Thyroid gland (tissue), 4 donors: ENCODE measurements around the gene ATF1.

Experiments
- POLR2A ChIP-seq, 2 donors: fragments of 450-650 bp; IDR thresholded peaks; one replicate each; pipeline ENCODE4 v1.6.1; 2017; ENCODE audit warnings: antibody characterized with exemption in 2 of 2, mild to moderate bottlenecking in 2 of 2, moderate library complexity in 1 of 2
- TF ChIP-seq, protein P1 (sequence below), 6 experiments: fragments of 200-600 bp in 3 of 6; fragments of 450-650 bp in 3 of 6; sonication (generic) in 3 of 6; IDR thresholded peaks; one replicate each; pipeline ENCODE4 v1.5.1; 2016 to 2019; ENCODE audit warnings: antibody characterized with exemption in 6 of 6, mild to moderate bottlenecking in 2 of 6, inconsistent platforms in 1 of 6, moderate library complexity in 1 of 6

DNA sequence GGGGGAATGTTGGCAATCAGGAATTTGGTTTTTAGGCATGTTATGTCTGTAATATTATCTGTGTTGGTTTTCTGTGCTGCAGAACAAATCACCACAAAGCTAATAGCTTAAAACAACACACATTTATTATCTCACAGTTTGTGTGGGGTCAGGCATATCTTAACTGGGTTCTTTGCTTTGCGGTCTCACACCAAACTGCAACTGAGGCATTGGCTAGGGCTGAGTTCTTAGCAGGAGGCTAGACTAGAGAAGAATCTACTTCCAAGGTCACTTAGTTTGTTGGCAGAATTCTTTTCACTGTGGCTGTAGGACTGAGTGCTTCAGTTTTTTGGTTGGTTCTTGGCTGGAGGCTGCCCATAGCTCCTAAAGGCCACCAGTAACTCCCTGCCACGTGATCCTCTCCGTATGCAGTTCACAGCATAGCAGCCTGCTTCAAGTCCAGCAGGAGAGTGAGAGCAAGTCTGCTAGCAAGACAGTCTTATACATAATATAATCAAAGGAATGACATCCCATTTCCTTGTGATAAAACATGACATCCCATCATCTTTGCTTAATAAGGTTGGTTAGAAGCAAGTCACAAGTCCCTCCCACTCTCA, 21.6 kb downstream of the ATF1 start:
- TF ChIP-seq, protein P1, sequence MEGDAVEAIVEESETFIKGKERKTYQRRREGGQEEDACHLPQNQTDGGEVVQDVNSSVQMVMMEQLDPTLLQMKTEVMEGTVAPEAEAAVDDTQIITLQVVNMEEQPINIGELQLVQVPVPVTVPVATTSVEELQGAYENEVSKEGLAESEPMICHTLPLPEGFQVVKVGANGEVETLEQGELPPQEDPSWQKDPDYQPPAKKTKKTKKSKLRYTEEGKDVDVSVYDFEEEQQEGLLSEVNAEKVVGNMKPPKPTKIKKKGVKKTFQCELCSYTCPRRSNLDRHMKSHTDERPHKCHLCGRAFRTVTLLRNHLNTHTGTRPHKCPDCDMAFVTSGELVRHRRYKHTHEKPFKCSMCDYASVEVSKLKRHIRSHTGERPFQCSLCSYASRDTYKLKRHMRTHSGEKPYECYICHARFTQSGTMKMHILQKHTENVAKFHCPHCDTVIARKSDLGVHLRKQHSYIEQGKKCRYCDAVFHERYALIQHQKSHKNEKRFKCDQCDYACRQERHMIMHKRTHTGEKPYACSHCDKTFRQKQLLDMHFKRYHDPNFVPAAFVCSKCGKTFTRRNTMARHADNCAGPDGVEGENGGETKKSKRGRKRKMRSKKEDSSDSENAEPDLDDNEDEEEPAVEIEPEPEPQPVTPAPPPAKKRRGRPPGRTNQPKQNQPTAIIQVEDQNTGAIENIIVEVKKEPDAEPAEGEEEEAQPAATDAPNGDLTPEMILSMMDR (IDR thresholded peaks at IDR 0.05) = no peak
- no peak for TF ChIP-seq POLR2A (IDR thresholded peaks at IDR 0.05)
